SK-N-SH treated with all-trans-retinoic acid at 6 μM for 48 hours (cell line): ENCODE results near the gene ACLY.
A peak's percentile ranks its signal among the peaks of the same experiment; 100 is the strongest.

Source experiments
- ATAC-seq: fragments of 200-7000 bp; cut with Tn5 transposase; 3 replicates; pipeline ENCODE4 v1.9.1; 2020; ENCODE audit warnings: mild to moderate bottlenecking, moderate library complexity
- ARNTL ChIP-seq: fragments of 450-650 bp; formaldehyde crosslinking; IDR thresholded peaks from 2 replicates; pipeline ENCODE4 v1.5.0; 2020; ENCODE audit warnings: low read depth, mild to moderate bottlenecking, moderate library complexity, borderline replicate concordance
- BACH2 ChIP-seq: fragments of 250-450 bp; sonication (Bioruptor Pico); IDR thresholded peaks from 2 replicates; pipeline ENCODE4 v1.9.0; 2021; ENCODE audit warnings: mild to moderate bottlenecking, borderline replicate concordance
- CSDC2 ChIP-seq: fragments of 250-450 bp; sonication (Bioruptor Pico); IDR thresholded peaks from 2 replicates; pipeline ENCODE4 v1.5.0; 2020; ENCODE audit warnings: mild to moderate bottlenecking, moderate library complexity
- ESRRG ChIP-seq: fragments of 250-450 bp; sonication (Bioruptor Pico); IDR thresholded peaks from 2 replicates; pipeline ENCODE4 v1.6.1; 2021; ENCODE audit warnings: mild to moderate bottlenecking
- GLIS3 ChIP-seq: fragments of 250-450 bp; sonication (Bioruptor Pico); IDR thresholded peaks from 2 replicates; pipeline ENCODE4 v1.5.0; 2020; ENCODE audit warnings: mild to moderate bottlenecking, moderate library complexity
- ISL1 ChIP-seq: fragments of 250-450 bp; sonication (Bioruptor Pico); IDR thresholded peaks from 2 replicates; pipeline ENCODE4 v2.1.2; 2022; ENCODE audit warnings: mild to moderate bottlenecking, moderate library complexity
- OSR1 ChIP-seq: fragments of 250-450 bp; sonication (Bioruptor Pico); IDR thresholded peaks from 2 replicates; pipeline ENCODE4 v1.8.0; 2022; ENCODE audit warnings: moderate library complexity, mild to moderate bottlenecking, inconsistent platforms
- PATZ1 ChIP-seq: fragments of 250-450 bp; sonication (Bioruptor Pico); IDR thresholded peaks from 2 replicates; pipeline ENCODE4 v1.8.0; 2020; ENCODE audit warnings: mild to moderate bottlenecking, moderate library complexity, borderline replicate concordance
- PPARA ChIP-seq: fragments of 250-450 bp; sonication (Bioruptor Pico); IDR thresholded peaks from 2 replicates; pipeline ENCODE4 v1.5.0; 2020; ENCODE audit warnings: mild to moderate bottlenecking, borderline replicate concordance
- RARB ChIP-seq: fragments of 250-450 bp; sonication (Bioruptor Pico); IDR thresholded peaks from 2 replicates; pipeline ENCODE4 v1.8.0; 2021; ENCODE audit warnings: mild to moderate bottlenecking, moderate library complexity
- SNAI2 ChIP-seq: fragments of 250-450 bp; sonication (Bioruptor Pico); IDR thresholded peaks from 2 replicates; pipeline ENCODE4 v1.5.0; 2020; ENCODE audit warnings: mild to moderate bottlenecking, moderate library complexity
- TCF4 ChIP-seq: fragments of 250-450 bp; sonication (Bioruptor Pico); IDR thresholded peaks from 2 replicates; pipeline ENCODE4 v1.8.0; 2021; ENCODE audit warnings: mild to moderate bottlenecking, moderate library complexity, borderline replicate concordance
- TOX ChIP-seq: fragments of 250-450 bp; sonication (Bioruptor Pico); IDR thresholded peaks from 2 replicates; pipeline ENCODE4 v1.8.0; 2021; ENCODE audit warnings: mild to moderate bottlenecking, moderate library complexity, borderline replicate concordance
- TSHZ2 ChIP-seq: fragments of 250-450 bp; sonication (Bioruptor Pico); IDR thresholded peaks from 2 replicates; pipeline ENCODE4 v1.5.0; 2020; ENCODE audit warnings: mild to moderate bottlenecking, moderate library complexity
- ZC3H10 ChIP-seq: fragments of 250-450 bp; sonication (Bioruptor Pico); IDR thresholded peaks from 2 replicates; pipeline ENCODE4 v1.5.1; 2021; ENCODE audit warnings: mild to moderate bottlenecking, moderate library complexity
- ZFP3 ChIP-seq: fragments of 250-450 bp; sonication (Bioruptor Pico); IDR thresholded peaks from 2 replicates; pipeline ENCODE4 v1.5.0; 2020; ENCODE audit warnings: mild to moderate bottlenecking, moderate library complexity
- ZFP30 ChIP-seq: fragments of 450-650 bp; formaldehyde crosslinking; IDR thresholded peaks from 2 replicates; pipeline ENCODE4 v1.5.0; 2022; ENCODE audit warnings: mild to moderate bottlenecking, moderate library complexity
- ZNF565 ChIP-seq: fragments of 450-650 bp; formaldehyde crosslinking; conservative IDR thresholded peaks from 2 replicates; pipeline ENCODE4 v1.5.0; 2020; ENCODE audit warnings: low read depth, mild to moderate bottlenecking, moderate library complexity
- ZNF70 ChIP-seq: fragments of 450-650 bp; formaldehyde crosslinking; IDR thresholded peaks from 2 replicates; pipeline ENCODE4 v1.5.0; 2020; ENCODE audit warnings: mild to moderate bottlenecking, moderate library complexity
- ZNF8 ChIP-seq: fragments of 450-650 bp; formaldehyde crosslinking; IDR thresholded peaks from 2 replicates; pipeline ENCODE4 v1.5.0; 2020; ENCODE audit warnings: mild to moderate bottlenecking, moderate library complexity
- TF ChIP-seq, protein P1 (sequence below): fragments of 250-450 bp; sonication (Bioruptor Pico); IDR thresholded peaks from 2 replicates; pipeline ENCODE4 v1.5.1; 2021; ENCODE audit warnings: mild to moderate bottlenecking, moderate library complexity
- TF ChIP-seq, protein P2 (sequence below): fragments of 250-450 bp; sonication (Bioruptor Pico); IDR thresholded peaks from 2 replicates; pipeline ENCODE4 v1.8.0; 2021; ENCODE audit warnings: low read depth, mild to moderate bottlenecking, moderate library complexity, borderline replicate concordance
- TF ChIP-seq, protein P3 (sequence below): fragments of 250-450 bp; sonication (Bioruptor Pico); IDR thresholded peaks from 2 replicates; pipeline ENCODE4 v1.5.1; 2020; ENCODE audit warnings: low read depth, mild to moderate bottlenecking, moderate library complexity

ACLY gene

DNA sequence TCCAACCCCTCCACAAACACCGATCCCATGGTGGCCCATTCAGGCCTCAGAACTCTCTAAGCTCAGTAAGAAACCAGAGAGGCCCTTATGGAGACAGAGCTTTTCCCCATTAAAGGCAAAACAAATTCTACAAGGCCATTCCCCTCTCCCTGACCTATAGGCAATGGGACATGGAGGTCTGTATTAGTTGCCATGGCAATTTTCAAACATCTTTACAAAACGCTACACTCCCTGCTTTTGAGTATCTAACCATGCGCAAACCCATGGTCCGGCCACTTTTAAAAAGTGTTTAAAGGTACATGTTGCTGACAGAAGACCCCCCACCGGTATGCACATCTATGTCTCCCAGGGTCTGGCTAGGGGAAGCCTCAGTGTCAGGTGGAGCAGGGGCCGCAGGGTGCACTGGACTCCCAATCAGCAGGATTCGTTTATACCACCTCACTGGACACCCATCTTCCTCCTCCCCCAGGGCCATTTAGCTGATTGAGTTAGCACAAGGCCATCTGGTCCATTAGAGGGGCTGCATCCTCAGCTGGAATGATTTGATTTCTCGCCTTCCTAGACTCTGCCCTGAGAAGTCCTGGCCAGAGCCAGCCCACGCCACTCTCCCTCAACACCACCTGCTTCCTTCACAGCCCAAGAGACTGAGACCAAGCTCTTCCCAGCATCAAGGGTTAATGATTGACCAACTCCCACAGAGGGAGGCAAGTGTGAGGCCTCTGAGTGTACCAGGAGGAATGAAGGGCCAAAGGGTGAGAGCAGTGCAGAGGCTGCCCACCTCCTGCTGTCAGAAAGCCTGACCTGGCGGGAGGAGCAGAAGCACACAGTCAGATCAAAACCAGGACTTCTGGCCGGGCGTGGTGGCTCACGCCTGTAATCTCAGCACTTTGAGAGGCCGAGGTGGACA lies 10.9 kb downstream of the ACLY start:
- ATAC-seq = peak; percentile 21
- TF ChIP-seq ZFP3 (CRISPR knock-in tag) (no peak), ARNTL (no peak), ZNF70 (CRISPR knock-in tag) (no peak), ISL1 (CRISPR knock-in tag) (peak; percentile 48), PPARA (CRISPR knock-in tag) (no peak), TCF4 (CRISPR knock-in tag) (peak; percentile 86), SNAI2 (CRISPR knock-in tag) (peak; percentile 55; the same call in 1 of the 2 replicates)

GRCh38 chr17:41907185-41907556 lies 11.6 kb downstream of the ACLY start:
- peak; percentile 67 for ATAC-seq
- TF ChIP-seq RARB (CRISPR knock-in tag) (0 out of 2 replicates have a peak, but pooled peaks have one; percentile 38), PPARA (CRISPR knock-in tag) (no peak), ZFP3 (CRISPR knock-in tag) (no peak), ESRRG (no peak), ZNF565 (CRISPR knock-in tag) (no peak), ZNF70 (CRISPR knock-in tag) (no peak), TOX (CRISPR knock-in tag) (peak; percentile 64; the same call in 1 of the 2 replicates), CSDC2 (CRISPR knock-in tag) (no peak), SNAI2 (CRISPR knock-in tag) (no peak), ARNTL (no peak), TSHZ2 (no peak), OSR1 (CRISPR knock-in tag) (no peak), ISL1 (CRISPR knock-in tag) (peak; percentile 97), TCF4 (CRISPR knock-in tag) (no peak), PATZ1 (CRISPR knock-in tag) (peak; percentile 79; the same call in 1 of the 2 replicates), ZC3H10 (no peak), ZFP30 (no peak), BACH2 (CRISPR knock-in tag) (no peak), GLIS3 (CRISPR knock-in tag) (no peak), ZNF8 (no peak)
- TF ChIP-seq, protein P1, sequence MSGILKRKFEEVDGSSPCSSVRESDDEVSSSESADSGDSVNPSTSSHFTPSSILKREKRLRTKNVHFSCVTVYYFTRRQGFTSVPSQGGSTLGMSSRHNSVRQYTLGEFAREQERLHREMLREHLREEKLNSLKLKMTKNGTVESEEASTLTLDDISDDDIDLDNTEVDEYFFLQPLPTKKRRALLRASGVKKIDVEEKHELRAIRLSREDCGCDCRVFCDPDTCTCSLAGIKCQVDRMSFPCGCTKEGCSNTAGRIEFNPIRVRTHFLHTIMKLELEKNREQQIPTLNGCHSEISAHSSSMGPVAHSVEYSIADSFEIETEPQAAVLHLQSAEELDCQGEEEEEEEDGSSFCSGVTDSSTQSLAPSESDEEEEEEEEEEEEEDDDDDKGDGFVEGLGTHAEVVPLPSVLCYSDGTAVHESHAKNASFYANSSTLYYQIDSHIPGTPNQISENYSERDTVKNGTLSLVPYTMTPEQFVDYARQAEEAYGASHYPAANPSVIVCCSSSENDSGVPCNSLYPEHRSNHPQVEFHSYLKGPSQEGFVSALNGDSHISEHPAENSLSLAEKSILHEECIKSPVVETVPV = no peak
- TF ChIP-seq, protein P2, sequence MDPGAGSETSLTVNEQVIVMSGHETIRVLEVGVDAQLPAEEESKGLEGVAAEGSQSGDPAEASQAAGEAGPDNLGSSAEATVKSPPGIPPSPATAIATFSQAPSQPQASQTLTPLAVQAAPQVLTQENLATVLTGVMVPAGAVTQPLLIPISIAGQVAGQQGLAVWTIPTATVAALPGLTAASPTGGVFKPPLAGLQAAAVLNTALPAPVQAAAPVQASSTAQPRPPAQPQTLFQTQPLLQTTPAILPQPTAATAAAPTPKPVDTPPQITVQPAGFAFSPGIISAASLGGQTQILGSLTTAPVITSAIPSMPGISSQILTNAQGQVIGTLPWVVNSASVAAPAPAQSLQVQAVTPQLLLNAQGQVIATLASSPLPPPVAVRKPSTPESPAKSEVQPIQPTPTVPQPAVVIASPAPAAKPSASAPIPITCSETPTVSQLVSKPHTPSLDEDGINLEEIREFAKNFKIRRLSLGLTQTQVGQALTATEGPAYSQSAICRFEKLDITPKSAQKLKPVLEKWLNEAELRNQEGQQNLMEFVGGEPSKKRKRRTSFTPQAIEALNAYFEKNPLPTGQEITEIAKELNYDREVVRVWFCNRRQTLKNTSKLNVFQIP = no peak
- TF ChIP-seq, protein P3, sequence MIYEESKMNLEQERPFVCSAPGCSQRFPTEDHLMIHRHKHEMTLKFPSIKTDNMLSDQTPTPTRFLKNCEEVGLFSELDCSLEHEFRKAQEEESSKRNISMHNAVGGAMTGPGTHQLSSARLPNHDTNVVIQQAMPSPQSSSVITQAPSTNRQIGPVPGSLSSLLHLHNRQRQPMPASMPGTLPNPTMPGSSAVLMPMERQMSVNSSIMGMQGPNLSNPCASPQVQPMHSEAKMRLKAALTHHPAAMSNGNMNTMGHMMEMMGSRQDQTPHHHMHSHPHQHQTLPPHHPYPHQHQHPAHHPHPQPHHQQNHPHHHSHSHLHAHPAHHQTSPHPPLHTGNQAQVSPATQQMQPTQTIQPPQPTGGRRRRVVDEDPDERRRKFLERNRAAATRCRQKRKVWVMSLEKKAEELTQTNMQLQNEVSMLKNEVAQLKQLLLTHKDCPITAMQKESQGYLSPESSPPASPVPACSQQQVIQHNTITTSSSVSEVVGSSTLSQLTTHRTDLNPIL (CRISPR knock-in tag) = 0 out of 2 replicates have a peak, but pooled peaks have one; percentile 21
